Activated CD4-positive, alpha-beta T cell treated with anti-CD3 and anti-CD28 coated beads for 24 hours (primary cell): Measurements from ENCODE around the gene APEH.

Experiments
- DNase-seq, 2 donors: peaks; one replicate each; pipeline ENCODE4 v3.0.0-alpha.2; 2020; ENCODE audit warnings: low read depth in 2 of 2

APEH gene

DNA sequence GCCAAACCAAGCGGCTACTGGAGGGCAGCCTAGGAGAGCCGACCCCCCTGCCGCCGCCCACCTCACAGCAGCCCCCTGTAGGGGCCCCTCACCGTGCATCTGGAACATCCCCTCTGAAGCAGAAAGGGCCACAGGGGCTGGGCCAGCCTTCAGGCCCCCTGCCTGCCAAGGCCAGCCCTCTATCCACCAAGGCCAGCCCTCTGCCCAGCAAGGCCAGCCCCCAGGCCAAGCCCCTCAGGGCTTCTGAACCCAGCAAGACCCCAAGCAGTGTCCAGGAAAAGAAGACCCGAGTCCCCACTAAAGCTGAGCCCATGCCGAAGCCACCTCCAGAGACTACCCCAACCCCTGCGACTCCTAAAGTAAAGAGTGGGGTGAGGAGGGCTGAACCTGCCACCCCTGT is 23.5 kb upstream of the APEH start:
- DNase-seq = no peak

DNA sequence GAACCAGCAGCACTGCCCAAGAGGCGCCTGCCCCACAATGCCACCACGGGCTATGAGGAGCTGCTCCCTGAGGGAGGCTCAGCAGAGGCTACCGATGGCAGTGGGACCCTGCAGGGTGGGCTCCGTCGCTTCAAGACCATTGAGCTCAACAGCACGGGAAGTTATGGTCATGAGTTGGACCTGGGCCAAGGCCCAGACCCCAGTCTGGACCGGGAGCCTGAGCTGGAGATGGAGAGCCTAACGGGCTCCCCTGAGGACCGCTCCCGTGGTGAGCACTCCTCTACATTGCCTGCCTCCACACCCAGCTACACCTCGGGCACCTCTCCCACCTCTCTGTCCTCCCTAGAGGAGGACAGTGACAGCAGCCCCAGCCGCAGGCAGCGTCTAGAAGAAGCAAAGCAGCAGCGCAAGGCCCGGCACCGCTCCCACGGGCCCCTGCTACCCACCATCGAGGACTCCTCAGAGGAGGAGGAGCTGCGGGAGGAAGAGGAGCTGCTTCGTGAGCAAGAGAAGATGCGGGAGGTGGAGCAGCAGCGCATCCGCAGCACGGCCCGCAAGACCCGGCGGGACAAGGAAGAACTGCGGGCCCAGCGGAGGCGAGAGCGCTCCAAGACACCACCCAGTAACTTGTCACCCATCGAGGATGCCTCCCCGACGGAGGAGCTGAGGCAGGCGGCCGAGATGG is 21.8 kb upstream of the APEH start:
- DNase-seq = no peak

DNA sequence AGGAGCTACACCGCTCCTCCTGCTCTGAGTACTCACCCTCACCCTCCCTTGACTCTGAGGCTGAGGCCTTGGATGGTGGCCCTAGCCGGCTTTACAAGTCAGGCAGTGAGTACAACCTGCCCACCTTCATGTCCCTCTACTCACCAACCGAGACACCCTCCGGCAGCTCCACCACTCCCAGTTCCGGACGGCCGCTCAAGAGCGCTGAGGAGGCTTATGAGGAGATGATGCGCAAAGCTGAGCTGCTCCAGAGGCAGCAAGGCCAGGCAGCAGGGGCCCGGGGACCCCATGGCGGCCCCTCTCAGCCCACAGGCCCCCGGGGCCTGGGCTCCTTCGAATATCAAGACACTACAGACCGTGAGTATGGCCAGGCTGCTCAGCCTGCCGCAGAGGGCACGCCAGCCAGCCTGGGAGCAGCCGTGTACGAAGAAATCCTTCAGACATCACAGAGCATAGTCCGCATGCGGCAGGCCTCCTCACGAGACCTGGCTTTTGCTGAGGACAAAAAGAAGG is 21.2 kb upstream of the APEH start:
- no peak for DNase-seq

DNA sequence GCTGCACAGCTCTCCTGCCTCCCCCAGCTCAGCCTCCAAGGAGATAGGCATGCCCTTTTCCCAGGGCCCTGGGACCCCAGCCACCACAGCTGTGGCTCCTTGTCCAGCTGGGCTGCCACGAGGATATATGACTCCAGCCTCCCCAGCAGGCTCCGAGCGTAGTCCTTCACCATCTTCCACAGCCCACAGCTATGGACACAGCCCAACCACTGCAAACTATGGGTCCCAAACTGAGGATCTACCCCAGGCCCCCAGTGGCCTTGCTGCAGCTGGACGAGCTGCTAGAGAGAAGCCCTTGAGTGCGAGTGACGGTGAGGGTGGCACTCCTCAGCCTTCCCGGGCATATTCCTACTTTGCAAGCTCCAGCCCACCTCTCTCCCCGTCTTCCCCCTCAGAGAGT is 20.5 kb upstream of the APEH start:
- no peak for DNase-seq

DNA sequence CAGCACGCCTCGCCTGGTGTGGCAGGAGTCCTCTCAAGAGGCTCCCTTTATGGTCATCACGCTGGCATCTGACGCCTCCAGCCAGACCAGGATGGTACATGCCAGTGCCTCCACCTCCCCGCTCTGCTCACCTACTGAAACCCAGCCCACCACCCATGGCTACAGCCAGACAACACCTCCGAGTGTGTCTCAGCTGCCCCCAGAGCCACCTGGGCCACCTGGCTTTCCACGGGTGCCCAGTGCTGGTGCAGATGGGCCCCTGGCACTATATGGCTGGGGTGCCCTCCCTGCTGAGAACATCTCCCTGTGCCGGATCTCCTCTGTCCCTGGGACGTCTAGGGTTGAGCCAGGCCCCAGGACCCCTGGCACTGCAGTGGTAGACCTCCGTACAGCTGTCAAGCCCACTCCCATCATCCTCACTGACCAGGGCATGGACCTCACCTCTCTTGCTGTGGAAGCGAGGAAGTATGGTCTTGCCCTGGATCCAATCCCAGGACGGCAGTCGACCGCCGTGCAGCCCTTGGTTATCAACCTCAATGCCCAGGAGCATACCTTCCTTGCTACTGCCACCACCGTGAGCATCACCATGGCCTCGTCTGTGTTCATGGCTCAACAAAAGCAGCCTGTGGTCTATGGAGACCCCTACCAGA is 19.9 kb upstream of the APEH start:
- no peak for DNase-seq

DNA sequence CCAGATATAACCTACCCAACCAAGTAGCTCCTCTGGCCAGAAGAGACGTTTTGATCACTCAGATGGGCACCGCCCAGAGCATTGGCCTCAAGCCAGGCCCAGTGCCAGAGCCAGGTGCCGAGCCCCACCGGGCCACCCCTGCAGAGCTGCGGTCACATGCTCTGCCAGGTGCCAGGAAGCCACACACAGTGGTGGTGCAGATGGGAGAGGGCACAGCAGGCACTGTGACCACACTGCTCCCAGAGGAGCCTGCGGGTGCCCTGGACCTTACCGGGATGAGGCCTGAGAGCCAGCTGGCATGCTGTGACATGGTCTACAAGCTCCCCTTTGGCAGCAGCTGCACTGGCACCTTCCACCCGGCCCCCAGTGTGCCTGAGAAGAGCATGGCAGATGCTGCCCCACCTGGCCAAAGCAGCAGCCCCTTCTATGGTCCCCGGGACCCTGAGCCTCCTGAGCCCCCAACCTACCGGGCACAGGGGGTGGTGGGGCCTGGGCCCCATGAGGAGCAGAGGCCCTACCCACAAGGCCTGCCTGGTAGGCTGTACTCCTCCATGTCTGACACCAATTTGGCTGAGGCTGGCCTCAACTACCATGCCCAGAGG is 19.1 kb upstream of the APEH start:
- no peak for DNase-seq

DNA sequence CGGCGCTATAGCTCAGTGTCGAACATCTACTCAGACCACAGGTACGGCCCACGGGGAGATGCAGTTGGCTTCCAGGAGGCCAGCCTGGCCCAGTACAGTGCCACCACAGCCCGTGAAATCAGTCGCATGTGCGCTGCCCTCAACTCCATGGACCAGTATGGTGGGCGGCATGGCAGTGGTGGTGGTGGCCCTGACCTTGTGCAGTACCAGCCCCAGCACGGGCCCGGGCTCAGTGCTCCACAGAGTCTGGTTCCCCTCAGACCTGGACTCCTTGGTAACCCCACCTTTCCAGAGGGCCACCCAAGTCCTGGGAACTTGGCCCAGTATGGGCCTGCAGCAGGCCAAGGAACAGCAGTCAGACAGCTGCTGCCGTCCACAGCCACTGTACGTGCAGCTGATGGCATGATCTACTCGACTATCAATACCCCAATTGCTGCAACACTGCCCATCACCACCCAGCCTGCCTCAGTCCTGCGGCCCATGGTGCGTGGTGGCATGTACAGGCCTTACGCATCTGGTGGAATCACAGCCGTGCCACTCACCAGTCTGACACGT is 18.3 kb upstream of the APEH start:
- no peak for DNase-seq

DNA sequence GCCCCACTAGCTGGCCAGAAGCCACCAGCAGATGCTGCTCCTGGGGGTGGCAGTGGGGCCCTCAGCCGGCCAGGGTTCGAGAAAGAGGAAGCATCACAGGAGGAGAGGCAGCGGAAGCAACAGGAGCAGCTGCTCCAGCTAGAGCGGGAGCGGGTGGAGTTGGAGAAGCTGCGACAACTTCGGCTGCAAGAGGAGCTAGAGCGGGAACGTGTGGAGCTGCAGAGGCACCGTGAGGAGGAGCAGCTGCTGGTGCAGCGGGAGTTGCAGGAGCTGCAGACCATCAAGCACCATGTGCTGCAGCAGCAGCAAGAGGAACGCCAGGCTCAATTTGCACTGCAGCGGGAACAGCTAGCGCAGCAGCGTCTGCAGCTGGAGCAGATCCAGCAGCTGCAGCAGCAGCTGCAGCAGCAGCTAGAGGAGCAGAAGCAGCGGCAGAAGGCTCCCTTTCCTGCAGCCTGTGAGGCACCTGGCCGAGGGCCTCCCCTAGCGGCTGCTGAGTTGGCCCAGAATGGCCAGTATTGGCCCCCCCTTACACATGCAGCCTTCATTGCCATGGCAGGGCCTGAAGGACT is 17.5 kb upstream of the APEH start:
- no peak for DNase-seq

DNA sequence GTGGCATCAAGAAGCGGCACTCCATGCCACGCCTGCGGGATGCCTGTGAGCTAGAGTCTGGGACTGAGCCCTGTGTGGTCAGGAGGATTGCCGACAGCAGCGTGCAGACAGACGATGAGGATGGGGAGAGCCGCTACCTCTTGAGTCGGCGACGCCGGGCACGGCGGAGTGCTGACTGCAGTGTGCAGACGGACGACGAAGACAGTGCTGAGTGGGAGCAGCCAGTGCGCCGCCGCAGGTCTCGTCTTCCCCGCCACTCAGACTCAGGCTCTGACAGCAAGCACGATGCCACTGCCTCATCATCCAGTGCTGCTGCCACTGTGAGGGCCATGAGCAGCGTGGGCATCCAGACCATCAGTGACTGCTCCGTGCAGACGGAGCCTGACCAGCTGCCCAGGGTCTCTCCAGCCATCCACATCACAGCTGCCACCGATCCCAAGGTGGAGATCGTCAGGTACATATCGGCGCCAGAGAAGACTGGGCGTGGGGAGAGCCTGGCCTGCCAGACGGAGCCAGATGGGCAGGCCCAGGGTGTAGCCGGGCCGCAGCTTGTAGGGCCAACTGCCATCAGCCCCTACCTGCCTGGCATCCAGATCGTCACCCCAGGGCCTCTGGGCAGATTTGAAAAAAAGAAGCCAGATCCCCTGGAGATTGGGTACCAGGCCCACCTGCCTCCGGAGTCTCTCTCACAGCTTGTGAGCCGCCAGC is 16.8 kb upstream of the APEH start:
- DNase-seq = no peak

DNA sequence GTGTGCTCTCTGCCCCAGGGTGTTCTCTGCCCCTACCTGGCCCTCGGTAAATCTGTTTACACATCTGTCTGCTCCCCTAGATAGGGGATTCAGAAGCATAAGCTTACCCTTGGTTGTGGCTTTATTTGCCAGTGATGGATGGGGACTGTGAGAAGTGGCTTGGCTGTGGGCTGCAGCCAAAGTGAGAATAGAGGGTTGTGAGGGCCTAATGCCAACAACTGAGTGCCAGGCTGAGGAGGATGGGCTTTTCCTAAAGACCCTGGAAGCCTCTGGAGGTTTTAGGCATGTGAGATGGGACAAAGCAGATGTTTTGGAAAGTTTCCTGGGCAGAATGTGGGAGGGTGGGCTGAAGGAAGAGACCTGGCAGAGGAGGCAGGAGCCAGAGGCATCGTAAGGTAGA is 15.4 kb upstream of the APEH start:
- DNase-seq = no peak

DNA sequence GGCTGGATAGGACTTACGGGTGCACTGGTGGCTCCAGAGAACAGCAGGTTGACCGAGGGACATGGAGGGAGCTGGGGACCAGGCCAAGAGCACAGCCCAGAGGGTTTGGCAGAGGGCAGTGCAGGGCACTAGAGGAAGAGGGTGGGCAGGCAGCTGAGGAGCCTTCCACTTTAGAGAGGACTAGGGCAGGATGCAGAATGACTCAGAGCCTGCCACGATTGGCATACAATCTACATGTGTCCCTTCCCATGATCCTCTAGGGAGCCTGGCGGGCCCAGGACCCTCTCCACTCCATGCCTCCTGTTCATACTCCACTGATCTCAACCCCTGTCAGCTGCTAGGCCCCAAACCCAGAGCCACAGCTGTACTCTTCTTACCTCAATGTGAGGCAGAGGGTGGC is 14.4 kb upstream of the APEH start:
- no peak for DNase-seq

DNA sequence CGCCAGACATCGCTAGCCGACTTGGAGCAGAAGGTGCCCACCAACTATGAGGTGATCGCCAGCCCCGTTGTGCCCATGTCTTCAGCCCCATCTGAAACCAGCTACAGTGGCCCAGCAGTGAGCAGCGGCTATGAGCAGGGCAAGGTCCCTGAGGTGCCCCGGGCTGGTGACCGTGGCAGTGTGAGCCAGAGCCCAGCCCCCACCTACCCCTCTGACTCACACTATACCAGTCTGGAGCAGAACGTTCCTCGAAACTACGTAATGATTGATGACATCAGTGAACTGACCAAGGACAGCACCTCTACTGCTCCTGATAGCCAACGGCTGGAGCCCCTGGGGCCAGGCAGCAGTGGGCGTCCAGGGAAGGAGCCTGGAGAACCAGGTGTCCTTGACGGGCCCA is 12.9 kb upstream of the APEH start:
- DNase-seq = no peak

DNA sequence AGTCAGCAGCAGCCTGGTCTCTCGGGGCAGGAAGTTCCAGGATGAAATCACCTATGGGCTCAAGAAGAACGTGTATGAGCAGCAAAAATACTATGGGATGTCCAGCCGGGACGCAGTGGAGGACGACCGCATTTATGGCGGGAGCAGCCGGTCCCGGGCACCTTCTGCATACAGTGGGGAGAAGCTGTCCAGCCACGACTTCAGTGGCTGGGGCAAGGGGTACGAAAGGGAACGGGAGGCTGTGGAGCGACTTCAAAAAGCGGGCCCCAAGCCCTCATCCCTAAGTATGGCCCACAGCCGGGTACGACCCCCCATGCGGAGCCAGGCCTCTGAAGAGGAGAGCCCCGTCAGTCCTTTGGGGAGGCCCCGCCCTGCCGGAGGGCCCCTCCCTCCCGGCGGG is 12.1 kb upstream of the APEH start:
- no peak for DNase-seq

DNA sequence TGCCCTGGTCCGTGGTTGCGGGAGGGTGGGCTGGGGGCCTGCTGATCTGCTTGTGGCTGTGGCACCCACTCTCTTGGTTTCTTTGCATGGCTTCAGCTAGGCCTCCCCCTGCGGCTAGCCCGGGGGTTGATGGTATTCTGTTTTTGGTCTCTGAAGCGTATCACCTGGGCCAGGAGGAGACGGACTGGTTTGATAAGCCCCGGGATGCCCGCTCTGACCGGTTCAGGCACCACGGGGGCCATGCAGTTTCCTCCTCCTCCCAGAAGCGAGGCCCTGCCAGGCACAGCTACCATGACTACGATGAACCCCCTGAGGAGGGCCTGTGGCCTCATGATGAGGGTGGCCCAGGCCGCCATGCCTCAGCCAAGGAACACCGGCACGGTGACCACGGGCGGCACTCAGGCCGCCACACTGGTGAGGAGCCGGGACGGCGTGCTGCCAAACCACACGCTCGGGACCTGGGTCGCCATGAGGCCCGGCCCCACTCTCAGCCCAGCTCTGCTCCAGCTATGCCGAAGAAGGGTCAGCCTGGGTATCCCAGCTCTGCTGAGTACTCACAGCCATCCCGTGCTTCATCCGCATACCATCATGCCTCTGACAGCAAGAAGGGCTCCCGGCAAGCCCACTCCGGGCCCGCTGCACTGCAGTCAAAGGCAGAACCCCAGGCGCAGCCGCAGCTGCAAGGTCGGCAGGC is 11.3 kb upstream of the APEH start:
- no peak for DNase-seq

DNA sequence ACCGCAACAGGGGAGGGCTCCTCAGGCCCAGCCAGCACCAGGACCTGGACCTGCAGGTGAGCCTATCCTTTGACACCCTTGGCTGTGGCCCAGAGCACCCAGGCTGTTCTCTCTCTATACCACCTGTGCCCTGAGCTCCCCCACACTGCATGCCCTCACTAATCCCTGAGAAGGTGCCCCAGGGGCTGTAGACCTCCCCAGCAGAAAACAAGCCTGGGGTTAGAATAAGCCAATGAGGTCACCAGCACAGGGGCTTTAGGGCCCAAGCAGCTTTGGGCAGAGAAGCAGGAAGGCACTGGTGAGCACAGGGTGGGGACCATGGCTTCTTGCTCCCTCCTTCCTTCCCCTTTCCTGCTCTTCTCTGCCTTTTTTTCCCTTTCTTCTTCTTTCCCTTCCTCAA is 10.3 kb upstream of the APEH start:
- DNase-seq = no peak

DNA sequence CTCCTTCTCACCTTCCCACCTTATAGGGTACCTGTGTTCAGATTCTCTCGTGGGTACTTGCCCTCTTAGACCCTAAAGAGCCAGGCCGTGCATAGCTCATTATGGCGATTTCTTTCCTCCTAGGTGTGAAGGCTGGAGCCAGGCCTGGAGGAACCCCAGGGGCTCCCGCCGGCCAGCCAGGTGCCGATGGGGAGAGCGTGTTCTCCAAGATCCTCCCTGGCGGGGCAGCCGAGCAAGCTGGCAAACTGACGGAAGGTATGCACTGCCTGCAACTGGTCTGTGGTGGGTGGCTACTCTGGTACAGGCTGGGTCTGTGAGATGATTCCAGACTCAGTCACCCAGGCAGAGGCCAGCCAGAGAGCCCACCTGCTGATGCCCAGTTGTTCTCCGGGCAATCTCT is 9.9 kb upstream of the APEH start:
- no peak for DNase-seq

DNA sequence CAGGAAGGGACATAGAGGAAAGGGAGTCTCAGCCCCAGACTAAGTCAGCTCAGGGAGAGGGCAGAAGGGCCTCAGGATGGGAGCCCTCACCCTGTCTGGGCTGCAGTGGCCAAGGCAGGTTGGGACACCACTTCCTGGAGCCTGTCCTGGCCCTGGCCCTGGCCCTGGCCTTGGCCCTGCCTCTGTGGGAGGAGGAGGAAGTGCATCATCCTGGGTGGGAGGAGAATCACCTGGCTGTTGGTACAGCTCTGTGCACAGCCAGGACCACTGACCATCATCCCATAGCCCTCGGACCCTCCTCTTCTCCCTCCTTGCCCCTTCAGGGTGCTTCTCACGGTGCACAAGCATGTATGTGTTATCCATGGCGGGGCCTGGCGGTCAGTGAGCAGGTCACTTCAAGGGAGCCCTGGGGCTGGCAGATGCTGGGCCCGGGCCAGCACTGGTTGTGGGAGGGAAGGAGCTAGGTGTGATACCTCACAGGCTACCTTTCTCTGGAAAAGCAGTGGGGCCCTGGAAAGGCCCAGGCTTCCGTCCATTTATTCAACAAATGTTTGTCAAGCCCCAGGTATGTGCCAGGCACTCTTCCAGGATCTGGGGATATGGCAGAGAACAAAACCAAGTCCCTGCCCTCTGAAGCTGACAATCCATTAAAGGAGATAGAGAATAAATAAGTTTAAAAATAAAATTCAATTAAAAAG is 8.2 kb upstream of the APEH start:
- no peak for DNase-seq

DNA sequence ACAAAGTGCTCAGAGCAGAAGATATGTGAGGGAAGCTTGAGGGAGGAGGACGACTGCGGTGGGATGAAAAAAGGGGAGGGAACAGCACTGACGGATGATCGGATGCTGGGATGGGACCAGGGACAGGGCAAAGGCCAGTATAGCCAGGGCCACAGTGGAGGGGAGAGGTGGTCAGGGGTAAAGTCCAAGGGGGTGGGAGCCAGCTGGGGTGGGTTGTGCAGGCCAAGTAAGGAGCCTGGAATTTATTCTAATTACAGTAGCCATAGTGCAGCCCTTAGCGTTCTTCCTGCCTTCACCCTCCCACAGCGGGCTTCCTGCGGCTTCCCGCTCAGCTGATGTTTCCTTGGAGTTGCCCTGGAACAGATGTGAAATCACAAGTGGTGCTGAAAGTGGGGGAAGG is 7.6 kb upstream of the APEH start:
- no peak for DNase-seq

DNA sequence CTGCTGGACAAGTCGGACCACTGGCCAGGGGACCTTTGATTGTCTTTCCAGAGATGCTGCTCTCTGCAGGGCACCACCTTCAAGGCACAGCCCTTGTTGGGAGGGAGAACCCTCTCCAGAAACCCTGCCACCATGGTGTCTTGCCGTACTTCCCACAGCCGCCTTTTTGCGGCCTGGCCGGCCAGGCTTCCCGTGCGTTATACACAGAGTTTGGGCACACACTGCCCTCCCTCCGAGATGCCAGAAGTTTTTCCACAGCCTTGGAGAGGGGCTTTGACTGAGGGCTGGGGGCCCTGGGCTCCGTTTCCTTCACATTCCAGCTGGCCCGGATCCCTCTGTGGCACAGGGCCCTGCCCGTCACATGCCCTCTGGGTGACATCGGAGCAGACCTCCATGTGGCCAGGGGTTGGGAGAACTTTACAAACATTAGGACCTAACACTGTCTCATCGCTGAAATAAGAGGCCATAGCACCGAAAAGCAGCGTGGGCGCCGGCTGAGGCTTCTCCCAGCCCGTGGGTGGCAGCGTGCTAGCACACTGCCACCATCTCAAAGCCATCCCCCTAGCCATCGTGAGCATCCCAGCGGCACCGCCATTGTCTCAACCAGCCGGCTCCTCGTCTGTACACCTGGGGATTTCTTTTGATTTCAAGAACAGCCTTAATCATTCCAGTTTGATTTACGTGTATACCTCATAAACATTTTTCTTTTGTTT is 6.3 kb upstream of the APEH start:
- DNase-seq = no peak

DNA sequence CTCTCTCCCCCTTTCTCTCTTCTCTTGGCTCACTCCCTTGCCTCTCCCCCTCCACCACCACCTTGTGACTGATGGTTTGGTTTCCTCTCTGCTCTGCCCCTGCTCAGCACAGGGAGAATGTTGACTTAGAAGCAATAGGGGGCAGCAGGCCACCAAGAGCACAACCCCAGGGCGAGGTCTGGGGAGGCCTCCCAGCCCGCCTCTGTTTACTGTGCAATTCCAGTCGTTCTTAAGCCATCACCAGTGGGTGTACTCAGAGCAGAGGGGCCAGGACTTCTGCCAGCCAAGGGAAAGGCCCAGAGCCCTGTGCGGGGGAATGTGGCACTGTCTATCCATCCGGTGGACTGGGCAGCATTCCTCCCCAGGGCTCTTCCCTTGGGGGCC is 5.7 kb upstream of the APEH start:
- no peak for DNase-seq
